HG02763 (cell line): ENCODE results near the gene C1orf198.
A peak's percentile ranks its signal among the peaks of the same experiment; 100 is the strongest.

Source experiments
- ATAC-seq: cut with Tn5 transposase; IDR thresholded peaks from one replicate; pipeline ENCODE4 v1.9.1; 2021; ENCODE audit warnings: mild to moderate bottlenecking, moderate library complexity; ENCODE audit not compliant: unreplicated experiment

C1orf198 gene

DNA sequence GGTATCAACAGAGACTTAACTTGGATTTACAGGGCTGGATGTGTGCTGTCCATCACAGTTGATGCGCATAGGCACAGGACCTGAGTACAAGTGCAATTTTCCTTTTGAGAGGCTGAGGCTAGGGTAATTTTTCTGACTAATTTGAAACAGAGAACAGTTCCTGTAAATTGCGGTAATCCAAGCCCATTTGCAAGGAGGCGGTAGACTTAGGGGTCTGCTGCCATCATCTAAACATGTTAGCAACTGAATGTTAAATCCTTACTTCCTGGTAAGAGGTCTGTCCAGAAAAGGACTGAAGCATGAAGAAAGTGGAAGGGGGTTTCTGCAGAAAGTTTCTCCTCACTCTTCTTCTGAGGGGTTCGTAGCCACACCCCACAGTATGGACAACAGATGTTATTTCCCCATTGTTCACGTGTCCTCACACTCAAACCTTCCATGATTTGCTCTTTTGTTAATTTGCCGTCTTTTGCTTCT lies 23.7 kb upstream of the C1orf198 start:
- no peak for ATAC-seq

- no peak for ATAC-seq
Measured at GRCh38 chr1:230891413-230891812, 23.1 kb upstream of the C1orf198 start.

- no peak for ATAC-seq
Measured at GRCh38 chr1:230884646-230885045, 16.3 kb upstream of the C1orf198 start.

- ATAC-seq, result no peak
Measured at GRCh38 chr1:230883967-230884366, 15.6 kb upstream of the C1orf198 start.

DNA sequence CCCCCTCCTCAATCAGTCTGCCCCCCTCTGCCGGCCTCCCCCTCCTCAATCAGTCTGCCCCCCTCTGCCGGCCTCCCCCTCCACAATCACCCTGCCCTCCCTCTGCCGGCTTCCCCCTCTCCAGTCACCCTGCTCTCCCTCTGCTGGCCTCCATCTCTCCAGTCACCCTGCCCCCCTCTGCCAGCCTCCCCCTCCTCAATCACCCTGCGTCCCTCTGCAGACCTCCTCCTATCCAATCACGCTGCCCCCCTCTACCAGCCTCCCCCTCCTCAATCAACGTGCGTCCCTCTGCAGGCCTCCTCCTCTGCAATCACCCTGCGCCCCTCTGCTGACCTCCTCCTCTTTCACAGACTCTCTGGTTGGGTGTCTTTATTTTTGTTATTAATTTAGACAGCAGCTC lies 11.5 kb upstream of the C1orf198 start:
- no peak for ATAC-seq

DNA sequence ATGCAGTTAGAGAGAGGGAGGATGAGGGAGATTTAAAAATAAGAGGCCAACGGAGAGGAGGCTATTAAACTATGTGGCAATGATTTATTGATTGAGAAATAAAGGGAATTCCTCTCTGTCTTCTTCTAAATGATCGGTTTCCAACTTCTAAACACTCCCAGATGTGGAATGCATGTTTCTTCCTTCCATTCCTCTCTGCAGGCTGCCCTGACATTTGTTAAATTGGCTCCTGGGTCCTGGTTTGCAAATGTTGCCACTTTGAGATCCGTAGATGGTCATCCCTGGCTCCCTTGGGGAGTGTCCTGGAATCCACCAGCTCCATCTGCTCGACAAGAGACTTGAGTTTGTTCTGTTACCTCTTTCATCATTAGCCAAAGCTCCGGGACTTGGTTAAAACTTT lies 10.3 kb upstream of the C1orf198 start:
- ATAC-seq, result no peak

DNA sequence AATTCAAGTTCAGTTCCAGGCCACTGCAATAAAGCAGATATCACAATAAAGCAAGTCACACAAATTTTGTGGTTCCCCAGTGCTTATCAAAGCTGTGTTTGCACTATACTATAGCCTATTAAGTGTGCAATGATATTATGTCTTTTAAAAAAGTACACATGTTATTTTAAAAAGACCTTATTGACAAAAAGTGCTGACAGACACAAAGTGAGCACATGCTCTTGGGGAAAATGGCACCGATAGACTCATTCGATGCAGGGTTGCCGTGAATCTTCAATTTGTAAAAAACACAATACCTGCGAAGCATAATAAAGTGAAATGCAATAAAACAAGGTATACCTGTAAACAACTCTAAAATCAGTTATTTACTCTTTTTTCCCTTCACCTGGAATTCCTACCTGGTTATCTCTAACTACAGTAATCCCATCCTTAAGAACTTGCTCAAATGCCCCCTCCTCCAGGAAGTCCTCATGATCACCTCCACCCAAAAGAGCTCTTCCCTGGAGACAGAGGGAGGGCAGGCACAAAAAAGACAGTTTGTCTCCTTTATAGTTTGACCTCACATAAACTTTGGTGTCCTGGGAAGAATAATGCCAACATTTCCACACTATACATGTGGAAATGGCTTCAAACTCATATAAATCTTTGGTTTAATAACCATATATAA lies 9.7 kb upstream of the C1orf198 start:
- ATAC-seq, result no peak

- ATAC-seq, result no peak
Measured at GRCh38 chr1:230877146-230877923, 9.0 kb upstream of the C1orf198 start.

DNA sequence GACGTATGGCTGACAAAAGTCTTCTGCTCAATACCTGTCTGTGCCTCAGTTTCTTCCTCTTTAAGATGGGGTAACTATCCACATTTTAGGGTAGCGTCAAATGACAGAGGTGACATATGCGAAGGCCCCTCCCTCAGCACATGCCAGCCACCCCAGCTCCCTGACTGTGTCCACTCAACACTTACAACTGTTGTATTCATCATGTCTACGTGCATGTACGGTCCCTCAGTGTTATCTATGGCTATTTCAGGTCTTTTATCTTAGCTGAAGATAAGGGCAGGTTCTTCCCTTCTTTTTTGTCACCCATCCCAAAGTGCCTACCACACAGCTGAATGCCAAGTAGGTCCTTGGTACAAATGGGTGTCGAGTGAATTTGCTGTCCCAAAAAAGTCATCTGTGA lies 8.3 kb upstream of the C1orf198 start:
- ATAC-seq, result no peak

- no peak for ATAC-seq
Measured at GRCh38 chr1:230875370-230875769, 7.0 kb upstream of the C1orf198 start.

DNA sequence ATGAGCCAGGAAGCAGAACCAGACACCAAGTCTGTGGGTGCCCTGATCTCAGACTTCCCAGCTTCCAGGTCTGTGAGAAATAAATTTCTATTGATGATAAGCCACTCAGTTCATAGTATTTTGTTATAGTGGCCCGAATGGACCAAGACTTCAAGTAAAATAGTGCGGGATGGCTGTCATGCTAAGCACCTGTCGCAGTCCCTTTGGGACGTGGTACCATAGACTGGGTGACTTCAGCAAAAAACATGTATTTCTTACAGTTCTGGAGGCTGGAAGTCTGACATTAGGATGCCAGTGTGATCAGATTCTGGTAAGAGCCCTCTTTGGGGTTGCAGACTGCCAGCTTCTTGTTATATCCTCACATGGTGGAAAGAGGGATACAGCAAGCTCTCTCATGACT lies 2.6 kb upstream of the C1orf198 start:
- ATAC-seq, result no peak

GRCh38 chr1:230869500-230869899 lies 1.2 kb upstream of the C1orf198 start:
- ATAC-seq, result no peak

DNA sequence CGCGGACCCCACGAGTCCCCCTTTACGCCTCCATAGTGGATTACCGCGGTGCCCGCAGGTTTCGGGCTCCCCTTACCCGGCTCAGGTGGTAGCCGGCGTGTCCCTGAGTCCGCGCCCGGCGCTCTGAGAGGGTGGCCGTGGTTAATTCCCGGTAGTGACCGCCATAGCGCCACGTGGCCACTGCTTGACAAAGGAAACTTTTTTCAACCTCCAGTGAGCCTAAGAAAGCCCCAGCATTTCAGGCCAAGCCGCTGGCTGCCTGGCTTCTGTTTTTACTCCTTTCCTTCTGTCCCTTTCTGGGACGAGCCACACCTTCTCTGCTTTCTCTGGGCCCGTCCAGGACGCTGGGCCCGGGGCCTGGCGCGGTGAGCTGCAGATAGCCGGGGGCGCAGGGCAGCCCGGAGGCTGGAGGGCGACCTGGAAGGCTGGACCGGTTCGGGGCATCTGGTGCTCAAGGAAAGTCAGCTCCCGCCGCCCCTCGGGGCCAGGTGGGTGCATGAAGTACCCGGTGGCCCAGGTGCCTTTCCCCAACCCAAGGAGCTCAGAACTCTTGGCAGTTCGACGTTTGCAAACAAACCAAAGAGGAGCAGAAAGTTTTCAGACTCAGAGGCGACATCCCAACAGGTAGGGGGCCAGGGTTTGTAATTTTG lies 540 bp upstream of the C1orf198 start:
- ATAC-seq, result peak; percentile 39

GRCh38 chr1:230867101-230867902 lies 1.0 kb downstream of the C1orf198 start:
- ATAC-seq, result no peak

- ATAC-seq, result no peak
Measured at GRCh38 chr1:230866171-230867070, 1.9 kb downstream of the C1orf198 start.

DNA sequence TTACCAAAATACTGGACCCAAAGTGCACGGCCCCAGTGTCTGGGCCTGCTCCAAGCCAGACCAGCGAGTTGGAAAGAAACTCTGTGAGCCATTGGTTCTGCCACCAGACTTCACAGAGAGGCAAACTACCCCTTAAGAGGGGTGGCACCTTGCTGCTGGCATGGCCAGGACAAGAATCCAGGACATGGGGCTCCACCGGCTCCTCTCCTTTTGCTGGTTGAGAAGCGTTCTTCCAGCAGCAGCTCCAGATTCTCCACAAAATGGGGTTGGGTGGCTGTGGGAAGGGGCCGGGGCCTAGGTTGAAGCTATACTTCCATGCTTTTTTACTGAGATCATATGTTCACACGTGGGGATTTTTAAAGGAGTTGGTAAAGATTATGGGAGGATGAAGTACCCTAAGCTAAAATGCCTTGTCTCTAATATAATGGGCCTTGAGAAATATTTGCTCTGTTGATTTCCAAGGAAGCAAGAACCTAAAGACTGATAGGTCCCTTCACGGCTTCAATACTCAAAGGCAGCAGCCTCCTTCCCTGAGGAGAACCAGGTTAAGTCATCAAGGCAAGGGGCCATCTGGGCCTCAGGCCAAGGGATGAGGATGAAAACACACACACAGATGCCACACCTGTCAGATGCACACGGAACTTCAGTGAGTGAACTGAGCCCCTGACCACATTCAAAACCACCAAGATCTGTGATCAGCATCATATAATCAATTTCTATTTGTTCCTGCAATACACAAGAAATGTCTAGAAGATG lies 3.1 kb downstream of the C1orf198 start:
- ATAC-seq, result no peak

DNA sequence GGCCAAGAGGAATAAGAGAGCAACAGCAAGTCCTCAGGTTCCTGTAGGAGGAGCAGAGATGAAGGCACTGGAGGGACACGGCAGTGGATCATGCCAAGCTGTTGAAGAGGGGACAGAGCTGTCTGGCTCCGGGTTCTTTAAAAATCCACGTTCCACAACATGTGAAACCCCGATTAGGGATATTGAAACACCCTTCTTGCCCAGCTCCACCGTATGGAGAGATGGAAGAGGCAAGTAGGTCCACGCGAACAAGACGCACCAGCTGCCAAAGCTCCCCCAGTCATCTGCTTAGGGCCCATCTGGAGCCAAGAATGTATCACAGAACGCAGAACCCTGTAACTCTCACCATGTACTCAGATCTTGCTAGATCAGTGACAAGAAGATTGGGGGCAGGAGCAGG lies 3.9 kb downstream of the C1orf198 start:
- no peak for ATAC-seq

GRCh38 chr1:230863449-230863848 lies 4.9 kb downstream of the C1orf198 start:
- no peak for ATAC-seq

DNA sequence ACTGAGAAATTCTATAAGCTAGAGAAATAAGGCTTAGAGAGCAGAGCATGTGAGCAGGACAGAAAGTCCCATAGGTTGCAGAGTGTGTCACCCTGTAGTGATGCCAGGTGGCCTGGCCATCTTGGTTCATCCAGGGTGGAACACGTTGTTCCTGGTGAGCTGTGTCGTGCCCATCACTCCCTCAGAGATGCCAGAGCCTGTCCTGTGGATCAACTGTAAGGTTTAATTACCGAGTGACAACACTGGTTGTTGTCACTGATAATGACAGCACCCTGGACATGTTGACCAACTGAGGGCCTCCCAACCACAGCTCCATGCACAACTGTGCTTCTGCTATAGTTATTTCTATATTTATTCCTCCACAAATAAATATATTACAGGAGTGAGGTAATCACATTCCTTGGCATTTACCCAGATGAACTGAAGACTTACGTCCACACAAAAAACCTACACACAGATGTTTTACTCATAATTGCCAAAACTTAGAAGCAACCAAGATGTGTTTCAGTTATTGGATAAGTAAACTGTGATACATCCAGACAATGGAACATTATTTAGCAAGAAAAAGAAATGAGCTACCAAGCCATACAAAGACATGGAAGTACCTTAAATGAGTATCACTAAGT lies 6.2 kb downstream of the C1orf198 start:
- no peak for ATAC-seq
